ENCODE results near the gene SNTG2.

DNA sequence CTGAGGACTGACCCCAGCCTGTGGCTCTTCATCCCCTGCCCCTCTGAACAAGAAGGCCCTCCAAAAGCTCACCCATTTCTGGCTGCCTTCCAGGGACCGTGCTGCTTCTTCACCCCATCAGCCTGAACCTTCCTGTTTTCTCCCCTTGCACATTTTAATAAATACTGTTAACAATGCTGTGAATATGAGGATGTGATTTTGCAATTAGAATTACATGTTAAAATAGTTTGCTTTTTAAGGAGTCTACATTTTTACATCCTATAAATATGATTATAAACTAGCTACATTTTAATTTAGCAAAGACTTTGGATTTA, 4.0 kb downstream of the SNTG2 start:
- no peak for TF ChIP-seq MYC (IDR thresholded peaks at IDR 0.05; ENCODE audit: low read depth, low read length)
- no peak for TF ChIP-seq EZH2 (IDR thresholded peaks at IDR 0.05; ENCODE audit: borderline replicate concordance, low read depth, low read length, severe bottlenecking)
- TF ChIP-seq POLR2A (IDR thresholded peaks at IDR 0.05; ENCODE audit: low read depth, low read length) = no peak
- TF ChIP-seq, protein P1, sequence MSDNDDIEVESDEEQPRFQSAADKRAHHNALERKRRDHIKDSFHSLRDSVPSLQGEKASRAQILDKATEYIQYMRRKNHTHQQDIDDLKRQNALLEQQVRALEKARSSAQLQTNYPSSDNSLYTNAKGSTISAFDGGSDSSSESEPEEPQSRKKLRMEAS (IDR thresholded peaks at IDR 0.05; ENCODE audit: insufficient read depth, insufficient read length) = no peak
- TF ChIP-seq JUN (IDR thresholded peaks at IDR 0.05; ENCODE audit: borderline replicate concordance, insufficient read depth, insufficient read length, low read depth) = no peak
- TF ChIP-seq POLR2AphosphoS5 (IDR thresholded peaks at IDR 0.05; ENCODE audit: insufficient read depth, low read depth, low read length) = no peak
- TF ChIP-seq, protein P2, sequence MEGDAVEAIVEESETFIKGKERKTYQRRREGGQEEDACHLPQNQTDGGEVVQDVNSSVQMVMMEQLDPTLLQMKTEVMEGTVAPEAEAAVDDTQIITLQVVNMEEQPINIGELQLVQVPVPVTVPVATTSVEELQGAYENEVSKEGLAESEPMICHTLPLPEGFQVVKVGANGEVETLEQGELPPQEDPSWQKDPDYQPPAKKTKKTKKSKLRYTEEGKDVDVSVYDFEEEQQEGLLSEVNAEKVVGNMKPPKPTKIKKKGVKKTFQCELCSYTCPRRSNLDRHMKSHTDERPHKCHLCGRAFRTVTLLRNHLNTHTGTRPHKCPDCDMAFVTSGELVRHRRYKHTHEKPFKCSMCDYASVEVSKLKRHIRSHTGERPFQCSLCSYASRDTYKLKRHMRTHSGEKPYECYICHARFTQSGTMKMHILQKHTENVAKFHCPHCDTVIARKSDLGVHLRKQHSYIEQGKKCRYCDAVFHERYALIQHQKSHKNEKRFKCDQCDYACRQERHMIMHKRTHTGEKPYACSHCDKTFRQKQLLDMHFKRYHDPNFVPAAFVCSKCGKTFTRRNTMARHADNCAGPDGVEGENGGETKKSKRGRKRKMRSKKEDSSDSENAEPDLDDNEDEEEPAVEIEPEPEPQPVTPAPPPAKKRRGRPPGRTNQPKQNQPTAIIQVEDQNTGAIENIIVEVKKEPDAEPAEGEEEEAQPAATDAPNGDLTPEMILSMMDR (IDR thresholded peaks at IDR 0.05; ENCODE audit: extremely low read depth in 1 of 2, insufficient read depth in 1 of 2, low read depth in 1 of 2, low read length in 2 of 2) = no peak
- no peak for TF ChIP-seq FOS (IDR thresholded peaks at IDR 0.05; ENCODE audit: borderline replicate concordance, insufficient read depth, low read length)
- no peak for TF ChIP-seq GATA2 (IDR thresholded peaks at IDR 0.05; ENCODE audit: insufficient read depth, insufficient read length, low read depth, low read length)
